Measurements from ENCODE around the gene C17orf50.
A peak's percentile ranks its signal among the peaks of the same experiment; 100 is the strongest.
"Not testable (repeated sequence)": the region's sequence is repeated elsewhere in the genome, so short reads cannot be mapped to it uniquely, and the experiment has no call there.

C17orf50 gene

DNA sequence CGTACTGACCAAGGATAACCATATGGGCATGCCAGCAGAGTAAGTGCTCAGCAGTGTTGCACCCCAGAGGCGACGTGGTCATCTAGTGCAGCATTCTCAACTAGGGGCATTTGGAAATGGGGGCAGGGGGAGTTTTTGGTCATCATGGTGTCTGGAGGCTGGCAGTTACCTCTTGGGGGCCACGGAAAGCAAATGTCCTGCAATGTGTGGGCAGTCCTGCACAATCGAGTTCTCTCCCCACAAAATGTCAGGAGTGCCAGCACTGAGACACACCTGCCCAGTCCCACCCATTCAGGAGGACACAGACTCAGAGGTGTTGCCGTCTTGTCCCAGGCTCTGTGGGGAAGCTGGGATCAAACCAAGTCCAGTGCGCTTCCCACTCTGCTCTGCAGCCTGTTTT lies 26.3 kb upstream of the C17orf50 start:
- DNase-seq (ENCODE audit: low read depth in 3 of 3), result no peak

GRCh38 chr17:35735036-35735805 lies 25.5 kb upstream of the C17orf50 start:
- no peak for DNase-seq (ENCODE audit: low read depth in 3 of 3)

DNA sequence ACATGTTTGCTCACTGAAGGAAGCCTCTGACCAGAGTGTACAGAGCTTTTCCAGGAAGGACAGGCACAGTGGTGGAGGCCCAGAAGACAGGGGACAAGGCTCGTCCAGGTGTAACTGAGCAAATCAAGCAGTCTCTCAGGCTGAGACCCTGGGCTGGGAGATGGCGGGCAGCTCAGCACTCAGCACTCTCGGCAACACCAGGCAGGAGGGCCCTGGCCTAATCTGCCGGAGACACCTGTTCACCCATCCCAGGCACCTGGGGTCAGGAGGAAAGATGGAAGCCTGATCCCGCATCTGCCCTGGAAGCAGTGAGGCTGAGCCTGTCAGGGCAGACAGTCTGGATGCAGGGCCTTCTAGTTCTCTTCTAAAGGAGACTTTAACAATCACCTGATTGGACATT lies 24.5 kb upstream of the C17orf50 start:
- DNase-seq (ENCODE audit: low read depth in 3 of 3), result no peak

- DNase-seq (ENCODE audit: low read depth in 3 of 3), result no peak
Measured at GRCh38 chr17:35738519-35739133, 22.1 kb upstream of the C17orf50 start.

- no peak for DNase-seq (ENCODE audit: low read depth in 3 of 3)
Measured at GRCh38 chr17:35740216-35740615, 20.5 kb upstream of the C17orf50 start.

GRCh38 chr17:35740997-35741931 lies 19.4 kb upstream of the C17orf50 start:
- no peak for DNase-seq (ENCODE audit: low read depth in 3 of 3)

DNA sequence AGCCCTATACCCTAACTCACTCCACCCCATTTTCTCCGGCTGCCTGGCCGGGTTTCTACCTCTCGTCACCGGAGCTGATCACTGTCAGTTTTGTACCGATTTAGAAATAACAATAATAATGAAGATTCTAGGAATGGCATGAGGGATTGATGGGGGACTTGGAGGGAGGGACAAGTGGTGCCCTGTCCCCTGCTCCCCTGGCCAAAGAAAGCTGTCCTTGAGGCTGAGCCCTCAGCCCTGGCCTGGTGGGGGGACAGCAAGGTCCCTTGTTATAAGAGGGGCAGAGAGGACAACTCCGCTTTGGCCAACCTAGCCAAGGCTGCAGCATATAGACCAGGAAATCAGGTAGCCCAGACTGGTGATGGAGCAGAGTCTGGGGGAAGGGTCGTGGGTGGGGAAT lies 18.2 kb upstream of the C17orf50 start:
- no peak for DNase-seq (ENCODE audit: low read depth in 3 of 3)

DNA sequence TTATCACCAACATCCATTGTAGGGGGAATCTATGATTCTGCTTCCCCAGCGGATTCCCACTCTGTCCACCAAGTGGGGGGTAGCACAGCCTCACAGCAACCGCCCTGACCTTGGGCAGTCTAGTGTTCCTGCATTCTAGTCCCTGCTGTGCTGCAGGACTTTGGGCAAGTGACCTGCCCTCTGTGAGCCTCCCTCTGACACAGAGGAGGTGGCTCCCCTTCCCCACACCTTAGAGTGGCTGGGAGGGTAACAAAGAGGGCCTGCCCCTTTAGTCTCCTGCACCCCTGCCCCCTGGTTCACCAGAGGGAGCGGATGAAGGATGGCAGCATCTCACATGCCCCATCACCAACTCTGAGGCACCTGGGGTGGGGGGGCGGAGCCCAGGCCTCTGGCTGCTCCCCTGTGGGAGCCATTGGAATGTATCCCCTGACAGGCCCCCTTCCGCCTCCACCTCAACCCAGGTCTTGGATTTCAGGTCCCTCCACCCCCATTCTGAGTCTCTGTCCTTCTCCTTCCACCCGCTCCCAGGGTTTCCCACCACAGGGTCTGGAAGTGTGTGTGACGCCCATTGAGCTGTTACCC lies 17.7 kb upstream of the C17orf50 start:
- DNase-seq (ENCODE audit: low read depth in 3 of 3), result no peak

DNA sequence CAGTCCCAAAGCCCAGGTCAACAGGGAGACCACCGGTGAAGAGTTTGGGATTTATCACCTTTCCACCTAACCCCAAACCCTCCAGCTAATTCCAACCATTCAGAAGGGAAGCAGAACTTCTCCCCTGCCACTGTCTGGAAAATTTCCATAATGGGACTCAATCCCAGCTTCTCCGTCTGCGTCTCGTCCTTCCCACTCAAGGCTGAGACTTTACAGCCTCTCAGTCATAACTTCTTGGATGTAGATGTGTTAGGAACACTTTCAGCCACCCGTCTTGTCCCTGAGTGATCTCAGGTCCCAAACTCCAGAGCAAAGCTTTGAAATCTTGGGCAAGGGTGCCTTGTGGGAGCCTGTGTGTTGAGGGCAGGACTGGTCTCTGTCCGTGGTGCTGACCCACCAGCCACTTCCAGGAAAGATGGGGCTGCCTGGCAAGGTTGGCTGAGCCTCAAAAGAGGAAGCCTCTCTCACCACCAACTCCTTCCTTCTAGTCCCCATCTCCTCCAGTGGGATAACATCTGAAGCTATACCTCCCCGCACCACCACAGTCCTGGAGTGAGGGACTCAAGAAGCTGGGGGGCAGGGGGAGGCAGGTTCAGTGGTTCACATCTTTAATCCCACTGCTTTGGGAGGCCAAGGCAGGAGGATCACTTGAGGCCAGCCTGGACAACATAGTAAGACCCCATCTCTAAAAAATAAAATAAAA lies 16.9 kb upstream of the C17orf50 start:
- no peak for DNase-seq (ENCODE audit: low read depth in 3 of 3)

DNA sequence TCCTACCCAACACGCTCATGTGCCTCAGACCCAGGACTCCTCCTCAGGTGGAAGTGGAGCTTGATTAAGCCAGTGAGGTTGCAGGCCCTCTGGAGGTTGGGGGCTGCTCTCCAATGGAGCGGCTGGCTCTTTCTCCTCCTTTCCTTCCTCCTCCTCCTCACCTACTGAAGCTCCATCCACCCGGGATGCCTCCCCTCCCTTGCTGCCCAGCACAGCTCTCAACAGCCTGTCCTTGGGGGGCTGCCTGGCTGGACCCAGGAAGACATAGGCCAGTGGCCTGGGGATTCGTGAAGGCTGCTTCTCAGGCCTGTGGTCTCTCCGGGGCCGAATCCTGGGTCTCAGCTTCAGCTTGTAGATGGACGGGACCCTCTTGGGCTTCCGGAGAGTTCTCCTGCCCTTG lies 15.9 kb upstream of the C17orf50 start:
- DNase-seq (ENCODE audit: low read depth in 3 of 3), result no peak

DNA sequence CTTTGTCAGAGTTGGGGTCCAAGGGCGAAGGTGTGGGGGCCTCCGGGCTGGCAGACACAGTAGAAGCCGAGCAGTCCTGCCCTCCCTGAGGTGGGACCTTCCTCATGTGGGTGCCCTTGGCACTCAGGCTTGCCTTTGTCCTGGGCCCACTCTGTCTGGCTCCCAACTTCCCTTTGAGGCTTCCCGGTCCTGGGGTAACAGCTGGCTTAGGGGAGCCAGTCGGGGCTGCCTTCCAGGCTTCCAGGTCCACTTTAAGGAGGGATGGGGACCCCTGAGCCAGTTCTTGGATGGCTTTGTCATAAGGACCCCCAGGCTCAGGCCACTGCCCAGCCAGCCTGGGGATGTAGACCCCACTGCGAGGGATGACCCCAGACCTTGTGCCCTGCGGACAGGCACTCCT lies 15.4 kb upstream of the C17orf50 start:
- DNase-seq (ENCODE audit: low read depth in 3 of 3), result no peak

- no peak for DNase-seq (ENCODE audit: low read depth in 3 of 3)
Measured at GRCh38 chr17:35745749-35746320, 14.9 kb upstream of the C17orf50 start.

DNA sequence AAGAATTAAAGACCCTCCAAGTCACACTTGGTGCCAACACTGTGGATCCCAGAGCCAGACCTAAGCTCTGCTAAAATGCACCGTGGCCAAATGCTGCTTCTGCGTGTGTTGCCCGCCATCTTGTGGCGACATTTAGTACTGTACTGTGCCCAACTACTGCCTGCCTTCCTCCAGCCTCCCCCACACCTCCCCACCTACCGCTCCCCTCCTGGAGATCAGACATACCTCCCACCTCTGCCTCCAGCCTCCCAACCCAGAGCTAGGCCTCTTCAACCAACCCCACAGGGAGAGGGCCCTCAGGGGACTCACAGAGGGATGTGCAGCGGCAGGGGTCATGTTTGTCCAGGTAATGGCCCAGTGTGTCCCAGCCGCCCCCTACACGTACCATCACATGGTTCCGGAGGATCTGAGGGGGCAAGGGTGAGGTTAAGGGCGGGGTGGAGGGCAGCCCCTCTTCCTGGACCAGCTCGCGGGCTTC lies 13.1 kb upstream of the C17orf50 start:
- peak; percentile 57 to 66 (median 61) for DNase-seq (ENCODE audit: low read depth in 3 of 3)

DNA sequence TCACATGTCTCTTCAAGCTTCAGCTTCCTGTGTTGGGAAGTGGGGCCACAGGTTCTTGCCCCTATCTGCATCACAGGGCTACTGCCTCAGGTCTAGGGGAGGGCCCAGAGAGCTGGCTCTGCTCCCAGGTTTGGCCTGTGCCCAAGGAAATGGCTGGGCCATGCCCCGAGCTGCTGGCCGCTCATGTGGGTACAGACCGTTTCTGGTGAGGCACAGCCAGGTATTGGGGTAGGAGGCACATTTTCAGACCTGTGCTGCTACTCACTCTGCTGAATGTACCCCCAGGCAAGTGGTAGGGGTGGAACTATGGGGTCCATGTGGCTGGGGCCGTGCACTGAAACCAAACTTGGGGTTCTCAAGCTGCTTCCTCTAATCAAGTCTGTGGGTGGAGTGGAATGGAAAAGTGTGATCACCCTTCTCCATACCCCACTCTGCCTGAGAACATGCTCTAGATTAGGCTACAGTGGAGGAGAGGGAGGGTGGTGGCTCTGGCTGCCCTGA lies 12.3 kb upstream of the C17orf50 start:
- no peak for DNase-seq (ENCODE audit: low read depth in 3 of 3)

DNA sequence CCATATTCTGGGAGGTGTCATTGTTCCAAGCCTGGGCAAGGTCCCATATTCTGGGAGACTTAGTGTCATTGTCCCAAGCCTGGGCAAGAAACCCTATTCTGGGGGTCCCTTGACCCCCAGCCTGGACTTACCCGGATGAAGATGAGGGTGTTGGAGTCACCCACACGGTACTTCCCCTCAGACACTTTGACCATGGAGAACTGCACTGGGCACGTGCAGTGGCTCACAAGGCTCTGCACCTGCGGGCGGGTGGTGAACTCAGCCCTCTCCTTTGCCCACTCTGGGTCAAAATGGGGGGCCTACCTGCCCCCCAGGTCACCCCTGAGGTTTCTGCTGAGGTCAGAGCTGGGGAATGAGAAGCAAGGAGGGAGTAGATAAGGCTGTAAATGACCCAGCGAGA lies 11.7 kb upstream of the C17orf50 start:
- DNase-seq (ENCODE audit: low read depth in 3 of 3), result no peak

GRCh38 chr17:35749560-35750412 lies 10.9 kb upstream of the C17orf50 start:
- no peak for DNase-seq (ENCODE audit: low read depth in 3 of 3)

DNA sequence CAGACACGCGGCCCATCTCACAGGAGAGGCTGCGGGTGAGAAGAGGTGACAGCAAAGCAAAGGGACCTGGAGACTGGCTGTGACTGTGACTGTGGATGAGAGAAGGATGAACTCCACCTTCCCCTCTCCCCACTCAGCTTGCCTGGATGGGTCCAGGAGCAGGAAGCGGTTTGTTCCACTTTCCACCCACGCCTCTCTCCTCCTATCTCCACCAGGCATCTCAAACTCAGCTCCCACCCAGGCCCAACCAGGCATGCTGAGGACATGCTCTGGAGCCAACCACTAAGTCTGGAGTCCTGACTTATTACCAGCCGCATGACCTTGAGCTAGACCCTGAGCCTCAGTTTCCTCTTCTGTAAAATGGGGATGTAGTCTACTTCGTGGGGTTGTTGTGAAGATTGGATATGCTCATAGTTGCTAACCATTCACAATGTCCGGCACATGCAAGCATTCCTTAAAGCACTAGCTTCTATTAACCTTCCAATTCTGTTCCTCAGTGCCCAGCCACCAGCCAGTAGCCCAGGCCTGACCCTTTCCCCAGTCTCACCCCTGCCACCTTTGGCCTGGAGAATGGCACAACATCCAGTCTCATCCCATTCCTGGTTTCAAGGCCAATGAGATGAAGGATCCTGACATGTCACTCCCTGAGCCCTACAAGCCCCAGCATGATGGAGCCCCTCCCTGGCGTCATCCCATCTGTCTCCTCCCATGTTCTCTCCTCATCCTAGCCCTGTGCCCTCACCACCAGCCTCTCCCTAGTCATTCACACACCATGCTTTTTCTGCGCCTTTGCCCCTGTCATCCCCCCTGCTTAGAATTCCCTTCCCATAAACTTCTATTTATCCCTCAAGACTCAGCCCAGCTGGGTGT lies 9.9 kb upstream of the C17orf50 start:
- DNase-seq (ENCODE audit: low read depth in 3 of 3), result no peak

DNA sequence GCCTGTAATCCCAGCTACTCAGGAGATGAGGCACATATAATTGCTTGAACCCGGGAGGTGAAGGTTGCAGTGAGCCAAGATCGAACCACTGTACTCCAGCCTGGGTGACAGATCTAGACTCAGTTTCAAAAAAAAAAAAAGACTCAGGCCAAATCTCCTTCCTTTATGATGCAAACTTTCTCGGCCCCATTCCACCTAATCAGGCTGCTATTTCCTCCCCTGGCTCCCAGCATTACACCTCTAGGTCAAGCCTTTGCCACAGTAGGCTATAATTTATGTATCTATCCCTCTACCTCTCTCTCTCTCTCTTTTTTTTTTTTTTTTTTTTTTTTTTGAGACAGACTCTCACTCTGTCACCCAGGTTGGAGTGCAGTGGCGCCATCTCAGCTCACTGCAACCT lies 9.1 kb upstream of the C17orf50 start:
- not testable (repeated sequence) for DNase-seq (ENCODE audit: low read depth in 3 of 3)

DNA sequence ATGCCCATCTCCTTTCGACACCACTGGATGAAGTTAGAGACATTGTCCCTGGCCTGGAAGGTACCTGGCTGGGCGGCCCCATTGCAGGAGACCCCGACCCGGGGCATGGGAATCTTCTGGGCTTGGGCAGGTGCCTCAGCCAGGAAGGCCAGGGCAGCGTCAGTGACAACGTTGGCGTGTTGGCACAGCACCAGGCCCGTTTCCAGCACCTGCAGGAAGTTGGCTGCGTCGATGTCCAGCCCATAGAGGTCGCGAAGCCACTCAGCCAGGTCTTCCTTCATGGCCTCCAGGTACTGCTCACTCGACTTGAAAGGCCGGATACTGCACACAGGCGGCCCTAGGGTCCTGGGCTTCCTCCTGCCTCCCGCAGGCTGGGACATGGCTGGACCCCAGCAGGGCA lies 8.2 kb upstream of the C17orf50 start:
- DNase-seq (ENCODE audit: low read depth in 3 of 3), result no peak
